DOHH2 (cell line): Measurements from ENCODE around the gene CLCA4.

ENCODE experiments used
- EZH2phosphoT487 ChIP-seq: fragments of 200-600 bp; sonication (generic); IDR thresholded peaks from 2 replicates; pipeline ENCODE4 v1.6.1; 2017; ENCODE audit warnings: borderline replicate concordance, mild to moderate bottlenecking, antibody characterized with exemption, low read length, moderate library complexity, mixed read lengths
- TF ChIP-seq, protein P1 (sequence below): fragments of 200-600 bp; sonication (generic); IDR thresholded peaks from one replicate; pipeline ENCODE4 v1.5.1; 2014; ENCODE audit warnings: antibody characterized with exemption, mild to moderate bottlenecking, low read depth, low read length; ENCODE audit not compliant: poor library complexity, severe bottlenecking

DNA sequence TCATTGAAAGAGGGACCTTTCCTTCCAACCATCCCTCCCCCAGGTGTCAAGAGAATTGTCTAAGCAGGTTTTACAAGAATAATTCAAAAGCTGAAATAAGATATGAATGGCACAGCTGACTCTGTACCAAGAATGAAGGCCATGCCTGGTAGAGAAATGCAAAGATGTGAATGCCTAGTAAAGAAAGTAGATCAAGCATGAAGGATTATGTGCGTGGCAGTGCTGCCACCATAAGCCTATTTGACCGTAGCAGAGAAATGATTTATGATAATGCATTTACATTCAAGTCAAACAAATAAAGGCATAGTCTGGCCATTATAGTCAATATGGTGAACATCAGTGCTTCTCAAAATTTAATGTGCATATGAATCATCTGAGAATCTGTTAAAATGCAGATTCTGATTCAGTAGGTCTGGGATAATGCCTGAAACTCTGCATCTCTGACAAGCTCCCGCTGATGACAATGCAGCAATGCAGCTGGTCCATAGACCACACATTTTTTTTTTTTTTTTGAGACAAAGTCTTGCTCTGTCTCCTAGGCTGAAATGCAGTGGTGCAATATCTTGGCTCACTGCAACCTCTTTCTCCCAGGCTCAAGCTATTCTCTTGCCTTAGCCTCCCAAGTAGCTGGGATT, 16.6 kb upstream of the CLCA4 start:
- TF ChIP-seq, protein P1, sequence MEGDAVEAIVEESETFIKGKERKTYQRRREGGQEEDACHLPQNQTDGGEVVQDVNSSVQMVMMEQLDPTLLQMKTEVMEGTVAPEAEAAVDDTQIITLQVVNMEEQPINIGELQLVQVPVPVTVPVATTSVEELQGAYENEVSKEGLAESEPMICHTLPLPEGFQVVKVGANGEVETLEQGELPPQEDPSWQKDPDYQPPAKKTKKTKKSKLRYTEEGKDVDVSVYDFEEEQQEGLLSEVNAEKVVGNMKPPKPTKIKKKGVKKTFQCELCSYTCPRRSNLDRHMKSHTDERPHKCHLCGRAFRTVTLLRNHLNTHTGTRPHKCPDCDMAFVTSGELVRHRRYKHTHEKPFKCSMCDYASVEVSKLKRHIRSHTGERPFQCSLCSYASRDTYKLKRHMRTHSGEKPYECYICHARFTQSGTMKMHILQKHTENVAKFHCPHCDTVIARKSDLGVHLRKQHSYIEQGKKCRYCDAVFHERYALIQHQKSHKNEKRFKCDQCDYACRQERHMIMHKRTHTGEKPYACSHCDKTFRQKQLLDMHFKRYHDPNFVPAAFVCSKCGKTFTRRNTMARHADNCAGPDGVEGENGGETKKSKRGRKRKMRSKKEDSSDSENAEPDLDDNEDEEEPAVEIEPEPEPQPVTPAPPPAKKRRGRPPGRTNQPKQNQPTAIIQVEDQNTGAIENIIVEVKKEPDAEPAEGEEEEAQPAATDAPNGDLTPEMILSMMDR: no peak
- no peak for TF ChIP-seq EZH2phosphoT487
